Hematopoietic multipotent progenitor cell treated with erythropoietin and hydrocortisone succinate and interleukin-3 and kit ligand, for 15 days (in vitro differentiated cells): Measurements from ENCODE around the gene PHLDA2.

Experiments
- DNase-seq: peaks from one replicate; pipeline ENCODE4 v3.0.0-alpha.2; 2015; ENCODE audit warnings: low spot score

PHLDA2 gene

DNA sequence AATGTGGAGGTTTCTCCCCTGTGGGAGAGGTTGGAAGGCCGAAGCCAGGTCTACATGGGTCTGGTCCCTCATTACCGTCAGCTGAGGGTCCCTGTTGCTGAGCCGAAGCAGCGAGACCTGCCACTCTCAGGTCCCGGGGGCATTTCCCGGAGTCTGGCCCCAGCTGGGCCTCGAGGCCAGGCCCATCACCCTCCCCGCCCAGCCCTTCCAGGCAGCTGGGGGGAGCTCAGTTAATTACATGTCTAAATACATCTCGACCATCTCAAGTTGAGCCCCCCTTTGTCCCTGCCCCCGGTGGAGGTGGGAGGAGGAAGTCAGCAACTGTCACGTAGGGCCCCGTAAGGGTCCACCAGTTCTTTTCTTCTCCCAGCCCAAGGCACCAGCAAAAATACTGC is 47.2 kb downstream of the PHLDA2 start:
- DNase-seq: no peak

DNA sequence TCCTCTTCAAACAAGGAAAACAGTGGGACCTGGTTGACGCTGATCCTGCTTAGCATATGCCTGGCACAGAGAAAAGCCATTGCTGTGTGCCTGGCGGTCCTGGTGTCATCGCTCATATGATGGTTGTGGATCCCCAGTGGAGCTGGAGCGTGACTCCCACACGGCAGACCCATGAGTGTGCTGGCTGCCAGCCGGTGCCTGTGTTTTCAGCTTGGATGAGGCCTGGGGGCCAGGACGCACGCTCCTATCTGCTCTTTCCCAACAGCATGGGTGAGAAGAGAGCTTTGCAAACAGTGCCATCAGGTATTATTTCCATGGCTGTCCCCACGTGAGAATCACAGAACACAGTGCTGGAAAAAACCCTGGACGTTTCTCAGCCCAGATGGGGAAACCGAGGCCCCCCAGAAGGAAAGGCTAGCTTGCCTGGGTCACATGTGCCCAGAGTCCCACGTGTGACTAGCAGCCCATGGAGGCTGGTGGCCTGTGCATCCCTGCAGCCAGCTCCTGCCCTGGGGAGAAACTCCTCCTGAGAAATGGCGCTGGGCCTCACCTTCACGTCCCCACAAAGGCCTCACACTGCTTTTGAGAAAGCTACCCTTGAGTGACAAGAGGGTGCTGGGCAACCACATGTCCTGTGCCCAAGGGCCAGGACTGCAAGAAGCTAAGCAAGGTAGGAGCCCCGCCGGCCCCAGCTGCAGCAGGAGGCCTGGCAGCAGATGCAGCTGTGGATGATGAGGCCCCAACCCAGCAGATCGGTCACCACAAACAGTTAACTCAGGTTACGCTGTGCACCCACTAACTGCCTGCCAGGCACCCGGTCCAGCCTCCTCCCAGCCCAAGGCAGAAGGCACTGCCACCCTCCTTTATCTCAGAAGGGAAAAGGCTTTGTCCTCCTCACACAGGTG is 47.9 kb downstream of the PHLDA2 start:
- DNase-seq: no peak

DNA sequence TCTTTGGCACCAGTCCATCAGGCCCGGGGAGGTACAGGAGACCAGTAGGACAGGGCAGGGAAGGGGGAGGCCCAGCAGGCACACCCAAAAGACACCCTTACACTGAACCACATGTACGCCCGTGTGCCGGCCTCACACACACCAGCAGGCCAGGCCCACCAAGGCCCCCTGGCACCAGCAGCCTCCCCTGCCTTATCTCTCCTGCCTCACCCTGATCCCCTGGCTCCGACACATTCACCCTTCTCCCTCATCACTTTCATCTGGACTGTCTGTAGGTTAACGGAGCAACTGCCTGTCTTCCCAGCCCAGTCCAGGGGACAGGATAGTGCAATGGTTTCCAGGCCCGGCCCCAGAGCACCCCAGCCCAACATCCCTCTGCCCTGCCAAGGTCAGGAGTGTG is 48.6 kb downstream of the PHLDA2 start:
- DNase-seq: no peak

DNA sequence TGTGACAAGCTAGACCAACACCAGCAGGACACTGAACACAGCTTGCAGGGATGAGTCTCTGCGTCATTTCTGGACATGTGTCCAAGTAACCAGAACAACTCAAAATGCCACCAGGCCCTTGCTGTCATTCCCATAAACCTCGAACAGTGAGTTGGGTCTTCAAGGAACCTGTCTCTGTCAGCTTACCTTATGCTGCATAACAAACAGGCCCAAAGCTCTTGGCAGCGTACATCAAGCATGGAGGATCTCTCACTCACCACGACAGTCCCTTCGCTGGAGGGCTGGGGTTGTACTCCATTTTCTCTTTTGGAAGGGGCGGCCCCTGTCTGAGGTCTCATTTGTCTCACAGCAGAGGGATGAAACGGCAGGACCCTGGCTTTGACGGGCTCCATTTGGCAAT is 50.4 kb downstream of the PHLDA2 start:
- no peak for DNase-seq
